Gastroesophageal sphincter (tissue), 3 donors: ENCODE results near the gene ATOSB.

ENCODE experiments used
- POLR2A ChIP-seq, 2 donors: fragments of 450-650 bp; IDR thresholded peaks; one replicate each; pipeline ENCODE4 v1.6.1; 2017; ENCODE audit warnings: antibody characterized with exemption in 2 of 2, mild to moderate bottlenecking in 2 of 2, moderate library complexity in 1 of 2
- TF ChIP-seq, protein P1 (sequence below), 4 experiments: fragments of 200-600 bp in 2 of 4; fragments of 450-650 bp in 2 of 4; sonication (generic) in 1 of 4; IDR thresholded peaks; one replicate each; pipeline ENCODE4 v1.5.1; 2017 to 2019; ENCODE audit warnings: antibody characterized with exemption in 4 of 4, mild to moderate bottlenecking in 2 of 4, moderate library complexity in 2 of 4

DNA sequence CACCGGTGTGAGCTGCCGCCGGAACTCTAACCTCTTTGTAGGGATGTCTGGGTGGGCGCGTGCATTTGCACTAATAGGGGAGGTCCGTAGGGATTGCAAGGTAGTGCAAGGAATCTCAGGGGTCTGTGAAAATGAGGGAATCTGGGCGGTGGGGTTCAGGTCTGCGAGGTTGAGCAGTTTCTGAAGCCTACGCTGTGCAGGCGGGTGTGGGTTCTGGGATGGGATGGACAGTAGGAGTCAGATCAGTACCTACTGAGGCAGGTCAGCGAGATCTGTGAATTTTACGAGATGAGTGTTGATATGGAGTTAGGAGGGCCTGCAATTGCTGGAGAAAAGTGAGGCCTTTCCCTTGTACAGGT is 856 bp upstream of the ATOSB start:
- TF ChIP-seq, protein P1, sequence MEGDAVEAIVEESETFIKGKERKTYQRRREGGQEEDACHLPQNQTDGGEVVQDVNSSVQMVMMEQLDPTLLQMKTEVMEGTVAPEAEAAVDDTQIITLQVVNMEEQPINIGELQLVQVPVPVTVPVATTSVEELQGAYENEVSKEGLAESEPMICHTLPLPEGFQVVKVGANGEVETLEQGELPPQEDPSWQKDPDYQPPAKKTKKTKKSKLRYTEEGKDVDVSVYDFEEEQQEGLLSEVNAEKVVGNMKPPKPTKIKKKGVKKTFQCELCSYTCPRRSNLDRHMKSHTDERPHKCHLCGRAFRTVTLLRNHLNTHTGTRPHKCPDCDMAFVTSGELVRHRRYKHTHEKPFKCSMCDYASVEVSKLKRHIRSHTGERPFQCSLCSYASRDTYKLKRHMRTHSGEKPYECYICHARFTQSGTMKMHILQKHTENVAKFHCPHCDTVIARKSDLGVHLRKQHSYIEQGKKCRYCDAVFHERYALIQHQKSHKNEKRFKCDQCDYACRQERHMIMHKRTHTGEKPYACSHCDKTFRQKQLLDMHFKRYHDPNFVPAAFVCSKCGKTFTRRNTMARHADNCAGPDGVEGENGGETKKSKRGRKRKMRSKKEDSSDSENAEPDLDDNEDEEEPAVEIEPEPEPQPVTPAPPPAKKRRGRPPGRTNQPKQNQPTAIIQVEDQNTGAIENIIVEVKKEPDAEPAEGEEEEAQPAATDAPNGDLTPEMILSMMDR (IDR thresholded peaks at IDR 0.05) = no peak
- no peak for TF ChIP-seq POLR2A (IDR thresholded peaks at IDR 0.05)
